Tibial nerve (tissue), 4 donors: ENCODE data around the gene CCL2.

Source experiments
- EP300 ChIP-seq, 2 donors: sonication (generic); formaldehyde crosslinking; IDR thresholded peaks; one replicate each; pipeline ENCODE4 v1.6.1; 2017; ENCODE audit warnings: antibody characterized with exemption in 2 of 2, mild to moderate bottlenecking in 1 of 2
- POLR2A ChIP-seq, 2 donors: fragments of 450-650 bp; IDR thresholded peaks; one replicate each; pipeline ENCODE4 v1.6.1; 2017; ENCODE audit warnings: antibody characterized with exemption in 2 of 2, mild to moderate bottlenecking in 2 of 2, moderate library complexity in 2 of 2
- TF ChIP-seq, protein P1 (sequence below), 5 experiments: fragments of 200-600 bp in 3 of 5; fragments of 450-650 bp in 2 of 5; sonication (generic) in 3 of 5; IDR thresholded peaks; one replicate each; pipeline ENCODE4 v1.5.1; 2016 to 2019; ENCODE audit warnings: antibody characterized with exemption in 5 of 5, mild to moderate bottlenecking in 3 of 5, moderate library complexity in 2 of 5

DNA sequence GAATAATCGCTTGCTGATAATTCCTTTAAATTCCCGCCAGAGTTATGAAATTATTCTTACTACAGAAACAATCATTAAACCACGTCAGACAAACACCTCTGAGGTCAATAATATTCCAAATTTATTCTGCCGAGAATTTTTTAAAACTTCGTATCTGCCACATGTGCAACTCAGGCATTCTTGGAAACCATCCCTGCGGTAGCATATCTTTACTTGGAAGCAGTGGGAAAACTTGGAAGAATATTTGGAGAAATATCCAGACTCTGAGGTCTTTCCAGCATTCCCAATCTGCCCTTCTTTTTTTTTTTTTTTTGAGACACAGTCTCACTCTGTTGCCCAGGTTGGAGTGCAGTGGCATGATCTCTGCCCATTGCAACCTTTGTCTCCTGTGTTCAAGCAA, 28.5 kb downstream of the CCL2 start:
- TF ChIP-seq, protein P1, sequence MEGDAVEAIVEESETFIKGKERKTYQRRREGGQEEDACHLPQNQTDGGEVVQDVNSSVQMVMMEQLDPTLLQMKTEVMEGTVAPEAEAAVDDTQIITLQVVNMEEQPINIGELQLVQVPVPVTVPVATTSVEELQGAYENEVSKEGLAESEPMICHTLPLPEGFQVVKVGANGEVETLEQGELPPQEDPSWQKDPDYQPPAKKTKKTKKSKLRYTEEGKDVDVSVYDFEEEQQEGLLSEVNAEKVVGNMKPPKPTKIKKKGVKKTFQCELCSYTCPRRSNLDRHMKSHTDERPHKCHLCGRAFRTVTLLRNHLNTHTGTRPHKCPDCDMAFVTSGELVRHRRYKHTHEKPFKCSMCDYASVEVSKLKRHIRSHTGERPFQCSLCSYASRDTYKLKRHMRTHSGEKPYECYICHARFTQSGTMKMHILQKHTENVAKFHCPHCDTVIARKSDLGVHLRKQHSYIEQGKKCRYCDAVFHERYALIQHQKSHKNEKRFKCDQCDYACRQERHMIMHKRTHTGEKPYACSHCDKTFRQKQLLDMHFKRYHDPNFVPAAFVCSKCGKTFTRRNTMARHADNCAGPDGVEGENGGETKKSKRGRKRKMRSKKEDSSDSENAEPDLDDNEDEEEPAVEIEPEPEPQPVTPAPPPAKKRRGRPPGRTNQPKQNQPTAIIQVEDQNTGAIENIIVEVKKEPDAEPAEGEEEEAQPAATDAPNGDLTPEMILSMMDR (IDR thresholded peaks at IDR 0.05): no peak
- TF ChIP-seq POLR2A (IDR thresholded peaks at IDR 0.05) (no peak), EP300 (IDR thresholded peaks at IDR 0.05) (no peak)
